ENCODE results near the gene TMEM168. TPM values are rescaled to one million over a fixed set of nuclear protein-coding genes. Genes with fewer than 3 reads are reported as not detected.

TMEM168 gene
- total RNA-seq, 1 experiment from 2014 or later, result 11.2 TPM

DNA sequence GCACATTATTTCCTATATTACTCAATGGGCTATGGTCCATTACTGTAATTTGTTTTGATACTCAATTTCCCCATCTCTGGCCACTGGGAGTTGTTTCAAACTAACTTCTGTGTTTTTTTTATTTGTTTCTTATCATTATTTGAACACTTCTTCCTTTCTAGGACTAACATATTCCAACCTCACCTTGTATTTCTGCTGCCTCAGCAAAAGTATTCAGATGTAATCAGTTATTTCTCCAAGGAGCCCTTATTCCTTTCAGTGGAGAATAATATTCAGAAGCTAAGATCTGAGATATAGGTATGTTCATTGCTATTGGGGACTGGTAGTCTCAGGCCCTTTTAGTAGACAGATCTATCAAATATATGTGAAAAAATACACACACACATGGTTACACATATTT, 36.9 kb downstream of the TMEM168 start:
- POLR2A ChIA-PET, result no interaction called here
- TF ChIP-seq, protein P1, sequence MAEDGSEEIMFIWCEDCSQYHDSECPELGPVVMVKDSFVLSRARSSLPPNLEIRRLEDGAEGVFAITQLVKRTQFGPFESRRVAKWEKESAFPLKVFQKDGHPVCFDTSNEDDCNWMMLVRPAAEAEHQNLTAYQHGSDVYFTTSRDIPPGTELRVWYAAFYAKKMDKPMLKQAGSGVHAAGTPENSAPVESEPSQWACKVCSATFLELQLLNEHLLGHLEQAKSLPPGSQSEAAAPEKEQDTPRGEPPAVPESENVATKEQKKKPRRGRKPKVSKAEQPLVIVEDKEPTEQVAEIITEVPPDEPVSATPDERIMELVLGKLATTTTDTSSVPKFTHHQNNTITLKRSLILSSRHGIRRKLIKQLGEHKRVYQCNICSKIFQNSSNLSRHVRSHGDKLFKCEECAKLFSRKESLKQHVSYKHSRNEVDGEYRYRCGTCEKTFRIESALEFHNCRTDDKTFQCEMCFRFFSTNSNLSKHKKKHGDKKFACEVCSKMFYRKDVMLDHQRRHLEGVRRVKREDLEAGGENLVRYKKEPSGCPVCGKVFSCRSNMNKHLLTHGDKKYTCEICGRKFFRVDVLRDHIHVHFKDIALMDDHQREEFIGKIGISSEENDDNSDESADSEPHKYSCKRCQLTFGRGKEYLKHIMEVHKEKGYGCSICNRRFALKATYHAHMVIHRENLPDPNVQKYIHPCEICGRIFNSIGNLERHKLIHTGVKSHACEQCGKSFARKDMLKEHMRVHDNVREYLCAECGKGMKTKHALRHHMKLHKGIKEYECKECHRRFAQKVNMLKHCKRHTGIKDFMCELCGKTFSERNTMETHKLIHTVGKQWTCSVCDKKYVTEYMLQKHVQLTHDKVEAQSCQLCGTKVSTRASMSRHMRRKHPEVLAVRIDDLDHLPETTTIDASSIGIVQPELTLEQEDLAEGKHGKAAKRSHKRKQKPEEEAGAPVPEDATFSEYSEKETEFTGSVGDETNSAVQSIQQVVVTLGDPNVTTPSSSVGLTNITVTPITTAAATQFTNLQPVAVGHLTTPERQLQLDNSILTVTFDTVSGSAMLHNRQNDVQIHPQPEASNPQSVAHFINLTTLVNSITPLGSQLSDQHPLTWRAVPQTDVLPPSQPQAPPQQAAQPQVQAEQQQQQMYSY (CRISPR knock-in tag; IDR thresholded peaks at IDR 0.05), result no peak
- TF ChIP-seq, protein P2, sequence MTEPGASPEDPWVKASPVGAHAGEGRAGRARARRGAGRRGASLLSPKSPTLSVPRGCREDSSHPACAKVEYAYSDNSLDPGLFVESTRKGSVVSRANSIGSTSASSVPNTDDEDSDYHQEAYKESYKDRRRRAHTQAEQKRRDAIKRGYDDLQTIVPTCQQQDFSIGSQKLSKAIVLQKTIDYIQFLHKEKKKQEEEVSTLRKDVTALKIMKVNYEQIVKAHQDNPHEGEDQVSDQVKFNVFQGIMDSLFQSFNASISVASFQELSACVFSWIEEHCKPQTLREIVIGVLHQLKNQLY (CRISPR knock-in tag; IDR thresholded peaks at IDR 0.05), result no peak
- no peak for TF ChIP-seq ZNF671 (CRISPR knock-in tag; IDR thresholded peaks at IDR 0.05)
- no peak for TF ChIP-seq JAZF1 (CRISPR knock-in tag; IDR thresholded peaks at IDR 0.05)
- TF ChIP-seq, protein P3, sequence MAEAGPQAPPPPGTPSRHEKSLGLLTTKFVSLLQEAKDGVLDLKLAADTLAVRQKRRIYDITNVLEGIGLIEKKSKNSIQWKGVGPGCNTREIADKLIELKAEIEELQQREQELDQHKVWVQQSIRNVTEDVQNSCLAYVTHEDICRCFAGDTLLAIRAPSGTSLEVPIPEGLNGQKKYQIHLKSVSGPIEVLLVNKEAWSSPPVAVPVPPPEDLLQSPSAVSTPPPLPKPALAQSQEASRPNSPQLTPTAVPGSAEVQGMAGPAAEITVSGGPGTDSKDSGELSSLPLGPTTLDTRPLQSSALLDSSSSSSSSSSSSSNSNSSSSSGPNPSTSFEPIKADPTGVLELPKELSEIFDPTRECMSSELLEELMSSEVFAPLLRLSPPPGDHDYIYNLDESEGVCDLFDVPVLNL (CRISPR knock-in tag; IDR thresholded peaks at IDR 0.05; ENCODE audit: borderline replicate concordance, low read depth), result no peak
- TF ChIP-seq, protein P4, sequence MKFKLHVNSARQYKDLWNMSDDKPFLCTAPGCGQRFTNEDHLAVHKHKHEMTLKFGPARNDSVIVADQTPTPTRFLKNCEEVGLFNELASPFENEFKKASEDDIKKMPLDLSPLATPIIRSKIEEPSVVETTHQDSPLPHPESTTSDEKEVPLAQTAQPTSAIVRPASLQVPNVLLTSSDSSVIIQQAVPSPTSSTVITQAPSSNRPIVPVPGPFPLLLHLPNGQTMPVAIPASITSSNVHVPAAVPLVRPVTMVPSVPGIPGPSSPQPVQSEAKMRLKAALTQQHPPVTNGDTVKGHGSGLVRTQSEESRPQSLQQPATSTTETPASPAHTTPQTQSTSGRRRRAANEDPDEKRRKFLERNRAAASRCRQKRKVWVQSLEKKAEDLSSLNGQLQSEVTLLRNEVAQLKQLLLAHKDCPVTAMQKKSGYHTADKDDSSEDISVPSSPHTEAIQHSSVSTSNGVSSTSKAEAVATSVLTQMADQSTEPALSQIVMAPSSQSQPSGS (CRISPR knock-in tag; IDR thresholded peaks at IDR 0.05; ENCODE audit: borderline replicate concordance, low read depth), result no peak
- no peak for TF ChIP-seq RORB (CRISPR knock-in tag; IDR thresholded peaks at IDR 0.05)
- TF ChIP-seq, protein P5, sequence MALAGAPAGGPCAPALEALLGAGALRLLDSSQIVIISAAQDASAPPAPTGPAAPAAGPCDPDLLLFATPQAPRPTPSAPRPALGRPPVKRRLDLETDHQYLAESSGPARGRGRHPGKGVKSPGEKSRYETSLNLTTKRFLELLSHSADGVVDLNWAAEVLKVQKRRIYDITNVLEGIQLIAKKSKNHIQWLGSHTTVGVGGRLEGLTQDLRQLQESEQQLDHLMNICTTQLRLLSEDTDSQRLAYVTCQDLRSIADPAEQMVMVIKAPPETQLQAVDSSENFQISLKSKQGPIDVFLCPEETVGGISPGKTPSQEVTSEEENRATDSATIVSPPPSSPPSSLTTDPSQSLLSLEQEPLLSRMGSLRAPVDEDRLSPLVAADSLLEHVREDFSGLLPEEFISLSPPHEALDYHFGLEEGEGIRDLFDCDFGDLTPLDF (CRISPR knock-in tag; IDR thresholded peaks at IDR 0.05), result no peak
- TF ChIP-seq, protein P6, sequence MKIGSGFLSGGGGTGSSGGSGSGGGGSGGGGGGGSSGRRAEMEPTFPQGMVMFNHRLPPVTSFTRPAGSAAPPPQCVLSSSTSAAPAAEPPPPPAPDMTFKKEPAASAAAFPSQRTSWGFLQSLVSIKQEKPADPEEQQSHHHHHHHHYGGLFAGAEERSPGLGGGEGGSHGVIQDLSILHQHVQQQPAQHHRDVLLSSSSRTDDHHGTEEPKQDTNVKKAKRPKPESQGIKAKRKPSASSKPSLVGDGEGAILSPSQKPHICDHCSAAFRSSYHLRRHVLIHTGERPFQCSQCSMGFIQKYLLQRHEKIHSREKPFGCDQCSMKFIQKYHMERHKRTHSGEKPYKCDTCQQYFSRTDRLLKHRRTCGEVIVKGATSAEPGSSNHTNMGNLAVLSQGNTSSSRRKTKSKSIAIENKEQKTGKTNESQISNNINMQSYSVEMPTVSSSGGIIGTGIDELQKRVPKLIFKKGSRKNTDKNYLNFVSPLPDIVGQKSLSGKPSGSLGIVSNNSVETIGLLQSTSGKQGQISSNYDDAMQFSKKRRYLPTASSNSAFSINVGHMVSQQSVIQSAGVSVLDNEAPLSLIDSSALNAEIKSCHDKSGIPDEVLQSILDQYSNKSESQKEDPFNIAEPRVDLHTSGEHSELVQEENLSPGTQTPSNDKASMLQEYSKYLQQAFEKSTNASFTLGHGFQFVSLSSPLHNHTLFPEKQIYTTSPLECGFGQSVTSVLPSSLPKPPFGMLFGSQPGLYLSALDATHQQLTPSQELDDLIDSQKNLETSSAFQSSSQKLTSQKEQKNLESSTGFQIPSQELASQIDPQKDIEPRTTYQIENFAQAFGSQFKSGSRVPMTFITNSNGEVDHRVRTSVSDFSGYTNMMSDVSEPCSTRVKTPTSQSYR (CRISPR knock-in tag; IDR thresholded peaks at IDR 0.05), result no peak
- TF ChIP-seq GTF2I (CRISPR knock-in tag; conservative IDR thresholded peaks at IDR 0.05), result no peak
- no peak for TF ChIP-seq FOXP1 (CRISPR knock-in tag; IDR thresholded peaks at IDR 0.05; ENCODE audit: borderline replicate concordance)
- TF ChIP-seq, protein P7, sequence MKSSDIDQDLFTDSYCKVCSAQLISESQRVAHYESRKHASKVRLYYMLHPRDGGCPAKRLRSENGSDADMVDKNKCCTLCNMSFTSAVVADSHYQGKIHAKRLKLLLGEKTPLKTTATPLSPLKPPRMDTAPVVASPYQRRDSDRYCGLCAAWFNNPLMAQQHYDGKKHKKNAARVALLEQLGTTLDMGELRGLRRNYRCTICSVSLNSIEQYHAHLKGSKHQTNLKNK (CRISPR knock-in tag; IDR thresholded peaks at IDR 0.05), result no peak
- TF ChIP-seq, protein P8, sequence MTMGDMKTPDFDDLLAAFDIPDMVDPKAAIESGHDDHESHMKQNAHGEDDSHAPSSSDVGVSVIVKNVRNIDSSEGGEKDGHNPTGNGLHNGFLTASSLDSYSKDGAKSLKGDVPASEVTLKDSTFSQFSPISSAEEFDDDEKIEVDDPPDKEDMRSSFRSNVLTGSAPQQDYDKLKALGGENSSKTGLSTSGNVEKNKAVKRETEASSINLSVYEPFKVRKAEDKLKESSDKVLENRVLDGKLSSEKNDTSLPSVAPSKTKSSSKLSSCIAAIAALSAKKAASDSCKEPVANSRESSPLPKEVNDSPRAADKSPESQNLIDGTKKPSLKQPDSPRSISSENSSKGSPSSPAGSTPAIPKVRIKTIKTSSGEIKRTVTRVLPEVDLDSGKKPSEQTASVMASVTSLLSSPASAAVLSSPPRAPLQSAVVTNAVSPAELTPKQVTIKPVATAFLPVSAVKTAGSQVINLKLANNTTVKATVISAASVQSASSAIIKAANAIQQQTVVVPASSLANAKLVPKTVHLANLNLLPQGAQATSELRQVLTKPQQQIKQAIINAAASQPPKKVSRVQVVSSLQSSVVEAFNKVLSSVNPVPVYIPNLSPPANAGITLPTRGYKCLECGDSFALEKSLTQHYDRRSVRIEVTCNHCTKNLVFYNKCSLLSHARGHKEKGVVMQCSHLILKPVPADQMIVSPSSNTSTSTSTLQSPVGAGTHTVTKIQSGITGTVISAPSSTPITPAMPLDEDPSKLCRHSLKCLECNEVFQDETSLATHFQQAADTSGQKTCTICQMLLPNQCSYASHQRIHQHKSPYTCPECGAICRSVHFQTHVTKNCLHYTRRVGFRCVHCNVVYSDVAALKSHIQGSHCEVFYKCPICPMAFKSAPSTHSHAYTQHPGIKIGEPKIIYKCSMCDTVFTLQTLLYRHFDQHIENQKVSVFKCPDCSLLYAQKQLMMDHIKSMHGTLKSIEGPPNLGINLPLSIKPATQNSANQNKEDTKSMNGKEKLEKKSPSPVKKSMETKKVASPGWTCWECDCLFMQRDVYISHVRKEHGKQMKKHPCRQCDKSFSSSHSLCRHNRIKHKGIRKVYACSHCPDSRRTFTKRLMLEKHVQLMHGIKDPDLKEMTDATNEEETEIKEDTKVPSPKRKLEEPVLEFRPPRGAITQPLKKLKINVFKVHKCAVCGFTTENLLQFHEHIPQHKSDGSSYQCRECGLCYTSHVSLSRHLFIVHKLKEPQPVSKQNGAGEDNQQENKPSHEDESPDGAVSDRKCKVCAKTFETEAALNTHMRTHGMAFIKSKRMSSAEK (CRISPR knock-in tag; IDR thresholded peaks at IDR 0.05; ENCODE audit: borderline replicate concordance), result no peak
- no peak for TF ChIP-seq FOXK1 (CRISPR knock-in tag; IDR thresholded peaks at IDR 0.05)
- no peak for TF ChIP-seq FOXJ3 (CRISPR knock-in tag; IDR thresholded peaks at IDR 0.05; ENCODE audit: borderline replicate concordance)
- TF ChIP-seq, protein P9, sequence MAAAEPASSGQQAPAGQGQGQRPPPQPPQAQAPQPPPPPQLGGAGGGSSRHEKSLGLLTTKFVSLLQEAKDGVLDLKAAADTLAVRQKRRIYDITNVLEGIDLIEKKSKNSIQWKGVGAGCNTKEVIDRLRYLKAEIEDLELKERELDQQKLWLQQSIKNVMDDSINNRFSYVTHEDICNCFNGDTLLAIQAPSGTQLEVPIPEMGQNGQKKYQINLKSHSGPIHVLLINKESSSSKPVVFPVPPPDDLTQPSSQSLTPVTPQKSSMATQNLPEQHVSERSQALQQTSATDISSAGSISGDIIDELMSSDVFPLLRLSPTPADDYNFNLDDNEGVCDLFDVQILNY (CRISPR knock-in tag; IDR thresholded peaks at IDR 0.05), result no peak
- no peak for TF ChIP-seq ATF1 (CRISPR knock-in tag; IDR thresholded peaks at IDR 0.05)
- DNase-seq (ENCODE audit: low spot score) (no peak), ATAC-seq (no peak)
- no peak overlapping the region for H3K27ac Mint-ChIP-seq
- no peaks in the 10 kb centered on the region for H3K36me3 Mint-ChIP-seq
- CTCF ChIA-PET, result no interaction called here
- no peaks in the 10 kb centered on the region for H3K9me3 Mint-ChIP-seq
- H3K4me3 Mint-ChIP-seq, result no peak overlapping the region
- no peaks in the 10 kb centered on the region for H3K4me1 Mint-ChIP-seq
- H3K27me3 Mint-ChIP-seq (ENCODE audit: low read depth), result no peaks in the 10 kb centered on the region
